HepG2 (cell line): ENCODE measurements around the gene ERFL. TPM values are rescaled to one million over a fixed set of nuclear protein-coding genes. Genes with fewer than 3 reads are reported as not detected.
A peak's percentile ranks its signal among the peaks of the same experiment; 100 is the strongest.

ENCODE experiments used
- ATAC-seq: fragments of 200-7000 bp; cut with Tn5 transposase; 3 replicates; pipeline ENCODE4 v1.9.1; 2020; ENCODE audit warnings: mild to moderate bottlenecking, moderate library complexity
- BruUV-seq: library from RNA; stranded (reverse); fragments of 400-500 nt; replicated peaks from 2 replicates; lab custom pipeline; 2021; lab: Mats Ljungman, UMichigan
- CTCF ChIA-PET: fragments of 300-600 bp; formaldehyde crosslinking; extraction: SDS; loops from one replicate; lab custom pipeline; 2021; ENCODE audit warnings: low total read pairs, inconsistent platforms, low intra/inter-chr PET ratio; lab: Yijun Ruan, JAX
- POLR2A ChIA-PET: fragments of 350-600 bp; sonication (Branson Sonifier 250); formaldehyde crosslinking; loops from one replicate; lab custom pipeline; 2020; ENCODE audit warnings: antibody characterized with exemption, inconsistent platforms; lab: Yijun Ruan, JAX
- DNase-seq: peaks from one replicate; pipeline ENCODE4 v3.0.0-alpha.2; 2015; ENCODE audit warnings: low spot score
- FAIRE-seq: peaks from 3 replicates; lab custom pipeline; 2011; peaks lifted over from hg19 to GRCh38; lab: Jason Lieb, UNC
- H2AFZ ChIP-seq: one replicate; pipeline ENCODE4 v1.6.1; 2011; ENCODE audit warnings: low read length, inconsistent platforms
- H3K27ac ChIP-seq: fragments of 300-600 bp; 3 replicates; pipeline ENCODE4 v1.8.0; 2011; ENCODE audit warnings: mixed run types, mild to moderate bottlenecking, mixed read lengths, low read length, inconsistent platforms; ENCODE audit not compliant: insufficient read depth; ENCODE audit errors: extremely low read length
- H3K27me3 ChIP-seq, 2 experiments: fragments of 200-600 bp in 1 of 2; 2 replicates in 1 of 2; 3 replicates in 1 of 2; pipeline versions ENCODE4 v1.6.0 to v1.8.0; 2011; ENCODE audit warnings: low read length in 2 of 2, mild to moderate bottlenecking in 2 of 2, moderate library complexity in 2 of 2, inconsistent platforms in 1 of 2; ENCODE audit not compliant: insufficient read depth in 2 of 2, control insufficient read depth in 1 of 2
- H3K36me3 ChIP-seq, 2 experiments: fragments of 200-600 bp in 1 of 2; replicated peaks in 1 of 2; 2 replicates in 1 of 2; 3 replicates in 1 of 2; pipeline versions ENCODE4 v1.5.1 to v1.8.0; 2011; ENCODE audit warnings: low read length in 2 of 2, inconsistent platforms in 1 of 2; ENCODE audit not compliant: insufficient read depth in 2 of 2, control insufficient read depth in 1 of 2
- H3K4me1 ChIP-seq: 2 replicates; pipeline ENCODE4 v1.5.1; 2012; ENCODE audit warnings: low read length, inconsistent platforms; ENCODE audit not compliant: insufficient read depth
- H3K4me2 ChIP-seq: 2 replicates; pipeline ENCODE4 v1.6.0; 2011; ENCODE audit warnings: low read depth, low read length, inconsistent platforms
- H3K4me3 ChIP-seq, 3 experiments: fragments of 200-600 bp in 1 of 3; sonication (generic), shearing (Covaris generic) in 1 of 3; replicated peaks in 1 of 3; 2 replicates each; pipeline ENCODE4 v1.5.1; 2011 to 2016; ENCODE audit warnings: low read length in 3 of 3, inconsistent platforms in 2 of 3, low read depth in 2 of 3, mild to moderate bottlenecking in 2 of 3, control low read depth in 1 of 3, mixed read lengths in 1 of 3; ENCODE audit not compliant: insufficient read depth in 1 of 3
- H3K79me2 ChIP-seq: one replicate; pipeline ENCODE4 v1.6.1; 2011; ENCODE audit warnings: low read length, inconsistent platforms; ENCODE audit not compliant: insufficient read depth
- H3K9ac ChIP-seq: 2 replicates; pipeline ENCODE4 v1.6.0; 2011; ENCODE audit warnings: mild to moderate bottlenecking, low read depth, low read length, inconsistent platforms; ENCODE audit not compliant: insufficient read depth
- H3K9me3 ChIP-seq: 2 replicates; pipeline ENCODE4 v1.5.1; 2012; ENCODE audit warnings: mild to moderate bottlenecking, low read length
- H4K20me1 ChIP-seq: 2 replicates; pipeline ENCODE4 v1.6.0; 2011; ENCODE audit warnings: inconsistent platforms, mild to moderate bottlenecking, low read length, moderate library complexity; ENCODE audit not compliant: insufficient read depth
- AHR ChIP-seq: IDR thresholded peaks from 2 replicates; pipeline ENCODE4 v1.6.1; 2018; ENCODE audit warnings: missing genetic modification reagents, missing compliant biosample characterization
- KDM2A ChIP-seq: sonication (generic); formaldehyde crosslinking; IDR thresholded peaks from 2 replicates; pipeline ENCODE4 v1.4.0; 2020; ENCODE audit warnings: low read depth, missing genetic modification reagents, borderline replicate concordance
- ZNF343 ChIP-seq: sonication (generic); formaldehyde crosslinking; IDR thresholded peaks from 2 replicates; pipeline ENCODE4 v1.4.0; 2020; ENCODE audit warnings: mild to moderate bottlenecking, missing genetic modification reagents
- ZNF577 ChIP-seq: sonication (generic); formaldehyde crosslinking; IDR thresholded peaks from 2 replicates; pipeline ENCODE4 v1.4.0; 2020; ENCODE audit warnings: mild to moderate bottlenecking, low read depth, missing genetic modification reagents, borderline replicate concordance
- WGBS: methylation state at CpG from one replicate; pipeline ENCODE4 v1.1.6; 2017; ENCODE audit warnings: low lambda C conversion rate; 5-methylcytosine and 5-hydroxymethylcytosine counted together
- in situ Hi-C: cut with HindIII; loops from 2 replicates; pipeline ENCODE4 v1.10.0; 2017; ENCODE audit warnings: low pct_unique_long_range_greater_than_20kb; ENCODE audit not compliant: extremely low pct_ligation_motif_present
- intact Hi-C: fragments of 100-400 bp; cut with micrococcal nuclease; formaldehyde crosslinking; loops from one replicate; pipeline ENCODE4 v1.10.0; 2022; ENCODE audit not compliant: unreplicated experiment
- polyA plus RNA-seq, 8 experiments: library from polyadenylated mRNA; depleted of rRNA in 3 of 8; stranded (reverse) in 7 of 8; unstranded in 1 of 8; fragments of >200 nt; fragmentation: Illumina TruSeq in 4 of 8; extraction: Trizol in 4 of 8; gene quantifications; 2 replicates each; pipeline versions ENCODE4 v1.2.1 to v1.2.3, GENCODE V29; 2011 to 2016; ENCODE audit warnings: low read depth in 4 of 8, missing spikeins in 1 of 8, mixed read lengths in 1 of 8; ENCODE audit not compliant: insufficient read depth in 1 of 8
- total RNA-seq, 5 experiments: library from RNA; depleted of rRNA; stranded (reverse); fragments of >200 nt; fragmentation: Illumina TruSeq; extraction: Trizol; gene quantifications; 2 replicates each; pipeline ENCODE4 v1.2.3, GENCODE V29; 2016; ENCODE audit warnings: low read depth in 1 of 5
- TF ChIP-seq, protein P1 (sequence below): IDR thresholded peaks from 2 replicates; pipeline ENCODE4 v1.6.1; 2016

Gene ERFL
- total and polyA plus RNA-seq, 2 of the 13 experiments (the other 11 are each of a cell fraction or from before 2014, with no cell fraction given) = not detected

- TF ChIP-seq ZNF577 (CRISPR knock-in tag) = no peak
- no peak for TF ChIP-seq AHR (CRISPR knock-in tag)
- no peak for TF ChIP-seq ZNF343 (CRISPR knock-in tag)
These were observed 17.0 kb downstream of the ERFL start (continued) for GRCh38 chr19:41910992-41911888.

GRCh38 chr19:41910240-41910991, 17.8 kb downstream of the ERFL start:
- Histone ChIP-seq H3K27me3 (peaks cover 10 to 29% of the 10 kb centered on the region in 2 experiments), H3K4me1 (peaks cover under 1% of the 10 kb centered on the region; the same call in 1 of the 2 replicates), H3K9ac (no peak overlapping the region), H3K4me3 (no peak overlapping the region), H3K79me2 (no peaks in the 10 kb centered on the region), H3K9me3 (no peaks in the 10 kb centered on the region), H3K36me3 (peaks cover 7 to 16% of the 10 kb centered on the region in 2 experiments; a peak in 4 of 5 replicates), H4K20me1 (no peaks in the 10 kb centered on the region), H3K4me2 (no peak overlapping the region), H3K27ac (no peak overlapping the region), H2AFZ (no peak overlapping the region)
- intact Hi-C loops (no loop called here), in situ Hi-C loops (no loop called here)
- CTCF ChIA-PET = no interaction called here
- BruUV-seq = no TSS peak
- ATAC-seq = no peak
- 0 out of 2 replicates have a peak, but pooled peaks have one; percentile 4 for TF ChIP-seq KDM2A (CRISPR knock-in tag)
- TF ChIP-seq, protein P1, sequence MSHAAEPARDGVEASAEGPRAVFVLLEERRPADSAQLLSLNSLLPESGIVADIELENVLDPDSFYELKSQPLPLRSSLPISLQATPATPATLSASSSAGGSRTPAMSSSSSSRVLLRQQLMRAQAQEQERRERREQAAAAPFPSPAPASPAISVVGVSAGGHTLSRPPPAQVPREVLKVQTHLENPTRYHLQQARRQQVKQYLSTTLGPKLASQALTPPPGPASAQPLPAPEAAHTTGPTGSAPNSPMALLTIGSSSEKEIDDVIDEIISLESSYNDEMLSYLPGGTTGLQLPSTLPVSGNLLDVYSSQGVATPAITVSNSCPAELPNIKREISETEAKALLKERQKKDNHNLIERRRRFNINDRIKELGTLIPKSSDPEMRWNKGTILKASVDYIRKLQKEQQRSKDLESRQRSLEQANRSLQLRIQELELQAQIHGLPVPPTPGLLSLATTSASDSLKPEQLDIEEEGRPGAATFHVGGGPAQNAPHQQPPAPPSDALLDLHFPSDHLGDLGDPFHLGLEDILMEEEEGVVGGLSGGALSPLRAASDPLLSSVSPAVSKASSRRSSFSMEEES (CRISPR knock-in tag) = no peak
- POLR2A ChIA-PET = no interaction called here
- DNase-seq = no peak
- FAIRE-seq = no peak
- 74% methylated on average over 10 of the region's 12 CpGs for WGBS
